SK-N-SH treated with all-trans-retinoic acid at 6 μM for 48 hours (cell line): ENCODE data around the gene APOL2.

Experiments used
- ATAC-seq: fragments of 200-7000 bp; cut with Tn5 transposase; 3 replicates; pipeline ENCODE4 v1.9.1; 2020; ENCODE audit warnings: mild to moderate bottlenecking, moderate library complexity
- ARNTL ChIP-seq: fragments of 450-650 bp; formaldehyde crosslinking; IDR thresholded peaks from 2 replicates; pipeline ENCODE4 v1.5.0; 2020; ENCODE audit warnings: low read depth, mild to moderate bottlenecking, moderate library complexity, borderline replicate concordance
- BACH2 ChIP-seq: fragments of 250-450 bp; sonication (Bioruptor Pico); IDR thresholded peaks from 2 replicates; pipeline ENCODE4 v1.9.0; 2021; ENCODE audit warnings: mild to moderate bottlenecking, borderline replicate concordance
- CREB5 ChIP-seq: fragments of 250-450 bp; sonication (Bioruptor Pico); IDR thresholded peaks from 2 replicates; pipeline ENCODE4 v1.5.1; 2020; ENCODE audit warnings: low read depth, mild to moderate bottlenecking, moderate library complexity
- GLIS3 ChIP-seq: fragments of 250-450 bp; sonication (Bioruptor Pico); IDR thresholded peaks from 2 replicates; pipeline ENCODE4 v1.5.0; 2020; ENCODE audit warnings: mild to moderate bottlenecking, moderate library complexity
- ISL1 ChIP-seq: fragments of 250-450 bp; sonication (Bioruptor Pico); IDR thresholded peaks from 2 replicates; pipeline ENCODE4 v2.1.2; 2022; ENCODE audit warnings: mild to moderate bottlenecking, moderate library complexity
- OSR1 ChIP-seq: fragments of 250-450 bp; sonication (Bioruptor Pico); IDR thresholded peaks from 2 replicates; pipeline ENCODE4 v1.8.0; 2022; ENCODE audit warnings: moderate library complexity, mild to moderate bottlenecking, inconsistent platforms
- PATZ1 ChIP-seq: fragments of 250-450 bp; sonication (Bioruptor Pico); IDR thresholded peaks from 2 replicates; pipeline ENCODE4 v1.8.0; 2020; ENCODE audit warnings: mild to moderate bottlenecking, moderate library complexity, borderline replicate concordance
- POU6F1 ChIP-seq: fragments of 250-450 bp; sonication (Bioruptor Pico); IDR thresholded peaks from 2 replicates; pipeline ENCODE4 v1.8.0; 2021; ENCODE audit warnings: low read depth, mild to moderate bottlenecking, moderate library complexity, borderline replicate concordance
- PPARA ChIP-seq: fragments of 250-450 bp; sonication (Bioruptor Pico); IDR thresholded peaks from 2 replicates; pipeline ENCODE4 v1.5.0; 2020; ENCODE audit warnings: mild to moderate bottlenecking, borderline replicate concordance
- RARB ChIP-seq: fragments of 250-450 bp; sonication (Bioruptor Pico); IDR thresholded peaks from 2 replicates; pipeline ENCODE4 v1.8.0; 2021; ENCODE audit warnings: mild to moderate bottlenecking, moderate library complexity
- SNAI2 ChIP-seq: fragments of 250-450 bp; sonication (Bioruptor Pico); IDR thresholded peaks from 2 replicates; pipeline ENCODE4 v1.5.0; 2020; ENCODE audit warnings: mild to moderate bottlenecking, moderate library complexity
- TCF4 ChIP-seq: fragments of 250-450 bp; sonication (Bioruptor Pico); IDR thresholded peaks from 2 replicates; pipeline ENCODE4 v1.8.0; 2021; ENCODE audit warnings: mild to moderate bottlenecking, moderate library complexity, borderline replicate concordance
- TOX ChIP-seq: fragments of 250-450 bp; sonication (Bioruptor Pico); IDR thresholded peaks from 2 replicates; pipeline ENCODE4 v1.8.0; 2021; ENCODE audit warnings: mild to moderate bottlenecking, moderate library complexity, borderline replicate concordance
- TSHZ2 ChIP-seq: fragments of 250-450 bp; sonication (Bioruptor Pico); IDR thresholded peaks from 2 replicates; pipeline ENCODE4 v1.5.0; 2020; ENCODE audit warnings: mild to moderate bottlenecking, moderate library complexity
- ZC3H10 ChIP-seq: fragments of 250-450 bp; sonication (Bioruptor Pico); IDR thresholded peaks from 2 replicates; pipeline ENCODE4 v1.5.1; 2021; ENCODE audit warnings: mild to moderate bottlenecking, moderate library complexity
- ZFP3 ChIP-seq: fragments of 250-450 bp; sonication (Bioruptor Pico); IDR thresholded peaks from 2 replicates; pipeline ENCODE4 v1.5.0; 2020; ENCODE audit warnings: mild to moderate bottlenecking, moderate library complexity
- ZFP30 ChIP-seq: fragments of 450-650 bp; formaldehyde crosslinking; IDR thresholded peaks from 2 replicates; pipeline ENCODE4 v1.5.0; 2022; ENCODE audit warnings: mild to moderate bottlenecking, moderate library complexity
- ZNF565 ChIP-seq: fragments of 450-650 bp; formaldehyde crosslinking; conservative IDR thresholded peaks from 2 replicates; pipeline ENCODE4 v1.5.0; 2020; ENCODE audit warnings: low read depth, mild to moderate bottlenecking, moderate library complexity
- ZNF70 ChIP-seq: fragments of 450-650 bp; formaldehyde crosslinking; IDR thresholded peaks from 2 replicates; pipeline ENCODE4 v1.5.0; 2020; ENCODE audit warnings: mild to moderate bottlenecking, moderate library complexity
- ZNF8 ChIP-seq: fragments of 450-650 bp; formaldehyde crosslinking; IDR thresholded peaks from 2 replicates; pipeline ENCODE4 v1.5.0; 2020; ENCODE audit warnings: mild to moderate bottlenecking, moderate library complexity

The APOL2 gene

GRCh38 chr22:36277482-36278291 is 38.4 kb upstream of the APOL2 start:
- TF ChIP-seq TCF4: no peak
- TF ChIP-seq ZFP30 (CRISPR knock-in tag): no peak
- no peak for TF ChIP-seq ZNF70 (CRISPR knock-in tag)
- TF ChIP-seq TOX (CRISPR knock-in tag): no peak
- TF ChIP-seq ZFP3 (CRISPR knock-in tag): no peak
- TF ChIP-seq ARNTL (CRISPR knock-in tag): no peak
- no peak for TF ChIP-seq TSHZ2 (CRISPR knock-in tag)
- TF ChIP-seq PATZ1 (CRISPR knock-in tag): no peak
- no peak for TF ChIP-seq ISL1 (CRISPR knock-in tag)
- no peak for TF ChIP-seq BACH2 (CRISPR knock-in tag)
- no peak for TF ChIP-seq CREB5 (CRISPR knock-in tag)
- TF ChIP-seq POU6F1: no peak
- no peak for TF ChIP-seq SNAI2
- TF ChIP-seq GLIS3 (CRISPR knock-in tag): no peak
- no peak for TF ChIP-seq RARB (CRISPR knock-in tag)
- no peak for TF ChIP-seq OSR1 (CRISPR knock-in tag)
- TF ChIP-seq ZNF565: no peak
- no peak for TF ChIP-seq ZC3H10
- TF ChIP-seq PPARA (CRISPR knock-in tag): no peak
- no peak for TF ChIP-seq ZNF8 (CRISPR knock-in tag)
- ATAC-seq: peak; percentile 68

GRCh38 chr22:36274531-36274930 is 35.2 kb upstream of the APOL2 start:
- no peak for ATAC-seq
- TF ChIP-seq RARB (CRISPR knock-in tag): no peak
- no peak for TF ChIP-seq ZC3H10
- TF ChIP-seq TSHZ2 (CRISPR knock-in tag): no peak
- TF ChIP-seq ZNF565: no peak
- TF ChIP-seq PPARA (CRISPR knock-in tag): no peak
- TF ChIP-seq TCF4: no peak
- no peak for TF ChIP-seq BACH2 (CRISPR knock-in tag)
- no peak for TF ChIP-seq POU6F1
- TF ChIP-seq ARNTL (CRISPR knock-in tag): no peak
- no peak for TF ChIP-seq CREB5 (CRISPR knock-in tag)
- TF ChIP-seq PATZ1 (CRISPR knock-in tag): no peak
